Cerebellar cortex (tissue), 1 donor: Measurements from ENCODE around the gene NSMCE1.
"Not testable (repeated sequence)": the region's sequence is repeated elsewhere in the genome, so short reads cannot be mapped to it uniquely, and the experiment has no call there.

Experiments
- DNase-seq: peaks from one replicate; pipeline ENCODE4 v3.0.0-alpha.2; 2015; ENCODE audit warnings: low spot score

The NSMCE1 gene

DNA sequence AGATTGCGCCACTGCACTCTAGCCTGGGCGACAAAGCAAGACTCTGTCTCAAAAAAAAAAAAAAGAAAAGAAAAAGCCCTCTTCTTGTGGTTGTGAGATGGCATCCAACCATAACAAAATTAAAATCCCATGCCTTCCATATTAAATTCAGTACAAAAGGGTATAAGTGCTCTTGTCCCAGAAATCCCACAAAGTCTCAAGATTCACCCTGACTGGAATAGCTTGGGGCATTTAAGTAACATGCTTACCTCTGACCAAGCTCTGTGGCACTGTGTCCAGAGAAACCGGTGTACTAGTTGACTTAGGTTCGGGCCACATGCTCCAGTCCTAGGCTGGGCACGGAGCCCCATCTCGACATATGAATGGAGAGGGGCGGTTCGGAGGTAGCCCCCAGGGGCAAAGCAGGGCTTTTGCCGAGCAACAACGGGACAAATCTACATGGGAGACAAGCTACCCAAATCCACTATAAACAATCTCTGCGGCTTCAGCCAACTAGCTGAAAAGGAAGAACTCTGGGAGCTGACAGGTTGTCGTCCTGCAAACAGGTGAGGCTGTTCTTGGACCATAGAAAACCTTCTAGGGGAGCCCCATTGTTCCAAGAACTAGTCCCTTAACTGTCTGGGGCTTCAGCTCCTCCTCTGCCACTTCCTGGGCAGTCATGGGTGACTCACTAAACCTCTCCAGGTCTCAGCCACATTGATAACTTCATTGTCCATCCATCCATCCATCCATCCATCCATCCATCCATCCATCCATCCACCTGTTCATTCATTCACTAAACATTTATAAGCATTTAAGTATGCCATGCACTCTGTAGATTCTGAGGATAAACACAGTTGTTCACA, 34.9 kb upstream of the NSMCE1 start:
- DNase-seq: no peak

DNA sequence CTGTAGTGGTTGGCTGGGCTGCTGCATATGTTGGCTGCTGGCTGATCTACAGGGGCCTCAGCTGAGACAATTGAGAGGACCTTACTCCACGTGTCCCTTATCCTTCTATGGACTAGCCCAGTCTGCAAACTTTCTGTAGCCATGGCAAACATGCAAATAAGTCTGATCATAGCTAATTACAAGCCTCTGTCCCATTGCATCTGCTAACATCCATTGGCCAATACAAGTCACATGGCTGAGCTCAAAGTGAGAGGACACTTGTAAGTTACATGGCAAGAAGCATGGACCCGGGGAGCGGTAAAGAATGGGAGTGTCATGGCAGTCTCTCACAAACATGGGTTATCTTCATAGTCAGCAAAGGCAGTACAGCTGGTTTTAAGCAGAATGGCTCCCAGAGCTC, 33.6 kb upstream of the NSMCE1 start:
- no peak for DNase-seq

DNA sequence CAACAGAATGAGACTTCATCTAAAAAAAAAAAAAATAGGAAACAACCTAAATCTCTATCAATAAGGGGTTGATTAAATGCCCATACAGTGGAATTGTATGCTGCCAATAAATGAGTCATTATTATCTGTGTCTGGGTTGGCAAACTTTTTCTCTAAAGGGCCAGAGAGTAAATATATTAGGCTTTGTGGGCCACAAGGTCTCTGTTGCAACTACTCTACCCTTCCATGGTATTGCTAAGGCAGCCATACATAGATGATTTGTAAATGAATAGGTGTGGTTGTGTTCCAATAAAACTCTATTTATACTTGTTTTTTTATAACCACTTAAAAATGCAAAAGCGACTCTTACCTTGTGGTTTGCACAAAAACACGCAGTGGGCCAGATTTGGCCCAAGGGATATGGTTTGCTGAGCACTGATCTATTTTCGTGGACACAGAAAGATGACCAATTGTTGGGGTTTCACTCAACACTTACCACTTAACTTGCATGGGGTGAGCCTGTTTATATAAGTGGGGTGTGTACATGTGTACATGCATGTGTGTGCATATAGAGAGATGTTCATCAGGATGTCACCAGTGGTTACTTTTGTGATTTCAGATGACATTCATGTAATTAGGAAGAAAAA, 32.8 kb upstream of the NSMCE1 start:
- no peak for DNase-seq

DNA sequence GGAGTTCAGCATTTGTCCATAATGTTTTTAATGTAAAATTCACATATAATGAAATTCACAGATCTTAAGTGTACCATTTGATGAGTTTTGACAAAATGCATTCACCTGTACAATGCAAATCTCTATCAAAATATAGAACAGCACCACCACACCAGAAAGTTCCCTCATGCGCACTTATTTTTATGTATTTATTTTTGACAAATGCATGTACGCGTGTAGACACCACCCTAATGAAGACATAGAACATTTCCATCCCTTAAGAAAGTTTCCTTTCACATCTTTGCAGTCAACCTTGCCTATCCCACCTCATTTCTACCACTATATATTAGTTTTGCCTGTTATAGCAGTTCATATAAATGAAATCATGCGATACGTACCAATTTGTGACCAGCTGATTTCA, 29.6 kb upstream of the NSMCE1 start:
- no peak for DNase-seq

DNA sequence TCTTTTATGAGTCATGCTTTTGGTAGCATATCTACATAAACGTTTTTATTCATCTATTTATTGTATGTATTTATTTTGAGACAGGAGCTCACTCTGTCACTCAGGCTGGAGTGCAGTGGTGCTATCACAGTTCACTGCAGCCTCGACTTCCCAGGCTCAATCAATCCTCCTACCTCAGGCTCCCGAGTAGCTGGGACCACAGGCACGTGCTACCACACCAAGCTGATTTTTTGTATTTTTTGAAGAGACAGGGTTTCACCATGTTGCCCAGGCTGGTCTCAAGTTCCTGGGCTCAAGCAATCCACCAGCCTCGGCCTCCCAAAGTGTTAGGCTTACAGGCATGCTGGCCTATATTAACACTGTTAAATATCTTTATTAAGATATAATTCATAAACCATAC, 24.8 kb upstream of the NSMCE1 start:
- DNase-seq: no peak

DNA sequence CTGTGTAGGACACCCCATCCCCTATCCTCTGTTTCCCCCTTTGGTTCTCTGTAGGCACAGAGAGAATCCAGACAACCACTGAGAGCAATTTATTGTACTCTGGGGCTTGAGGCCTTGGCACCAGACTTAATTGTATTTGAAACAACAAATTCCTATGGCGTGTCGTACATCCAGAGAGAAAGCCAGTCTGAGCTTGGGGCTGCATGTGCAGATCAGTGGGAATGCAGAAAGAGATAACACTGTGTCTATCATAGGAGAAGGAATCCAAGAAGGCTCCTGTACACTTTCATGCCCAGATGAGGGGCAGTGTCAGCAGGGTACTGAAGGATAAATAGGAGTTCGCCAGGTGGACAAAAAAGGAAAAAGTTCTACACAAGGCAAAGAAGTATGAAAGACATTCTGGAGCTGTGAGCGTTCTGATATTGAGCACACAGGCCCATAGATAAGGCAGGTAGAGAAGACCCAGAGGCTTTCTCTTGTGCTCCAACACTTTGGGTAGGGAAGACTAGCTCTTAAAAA, 23.2 kb upstream of the NSMCE1 start:
- DNase-seq: no peak

DNA sequence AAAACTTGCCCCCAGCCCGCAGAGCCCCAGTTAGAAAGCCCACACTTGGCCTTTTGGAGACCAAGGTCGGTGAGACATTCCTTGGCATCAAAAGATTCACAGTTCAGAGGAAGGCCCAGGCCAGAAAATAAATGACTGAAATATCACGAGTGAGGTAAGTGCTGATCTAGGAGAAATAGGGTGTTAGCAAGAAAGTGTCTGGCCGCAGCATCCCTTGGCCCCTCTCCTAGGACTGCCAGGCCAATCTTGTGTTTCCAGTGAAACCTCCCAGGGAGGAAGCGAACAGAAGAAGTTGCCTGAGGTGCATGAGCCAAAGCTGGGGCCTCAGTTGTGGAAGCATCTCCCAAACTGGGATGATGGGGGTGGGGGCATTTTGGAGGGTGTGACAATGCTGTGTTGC, 22.5 kb upstream of the NSMCE1 start:
- no peak for DNase-seq

DNA sequence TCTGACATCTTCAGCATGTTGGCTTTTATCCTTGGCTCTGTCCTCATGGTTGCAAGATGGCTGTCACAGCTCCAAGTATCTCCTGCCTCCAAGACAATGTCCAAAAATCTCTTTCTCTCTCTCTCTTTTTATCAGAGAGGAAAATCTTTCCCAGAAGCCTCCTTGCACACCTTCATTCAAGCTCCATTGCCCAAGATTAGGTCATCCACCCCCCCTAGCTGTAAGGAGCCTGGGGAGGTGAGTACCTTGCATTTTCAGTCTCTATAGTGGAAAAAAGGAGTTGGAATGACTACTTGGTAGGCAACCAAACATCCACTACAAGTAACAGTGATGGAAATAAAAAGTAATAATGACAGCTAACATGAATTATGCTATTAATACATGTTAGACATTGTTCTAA, 22.0 kb upstream of the NSMCE1 start:
- no peak for DNase-seq

DNA sequence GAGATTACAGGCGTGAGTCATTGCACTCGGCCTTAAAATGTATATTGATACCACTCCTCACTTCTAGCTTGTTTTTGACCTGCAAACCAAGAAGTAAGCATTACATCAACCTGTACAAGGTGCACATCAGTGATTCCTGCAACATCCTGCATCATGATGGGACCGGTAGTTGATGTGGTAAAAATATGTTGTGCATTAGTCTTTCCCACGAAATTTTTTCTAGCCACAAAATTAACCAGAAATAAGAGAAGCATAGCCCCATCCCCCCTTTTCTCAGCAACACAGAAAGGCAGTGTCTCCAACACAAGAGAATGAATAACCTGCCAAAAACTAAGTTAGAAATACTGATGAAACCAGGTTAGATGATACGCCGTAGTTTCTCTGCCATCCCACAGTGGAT, 21.1 kb upstream of the NSMCE1 start:
- no peak for DNase-seq

DNA sequence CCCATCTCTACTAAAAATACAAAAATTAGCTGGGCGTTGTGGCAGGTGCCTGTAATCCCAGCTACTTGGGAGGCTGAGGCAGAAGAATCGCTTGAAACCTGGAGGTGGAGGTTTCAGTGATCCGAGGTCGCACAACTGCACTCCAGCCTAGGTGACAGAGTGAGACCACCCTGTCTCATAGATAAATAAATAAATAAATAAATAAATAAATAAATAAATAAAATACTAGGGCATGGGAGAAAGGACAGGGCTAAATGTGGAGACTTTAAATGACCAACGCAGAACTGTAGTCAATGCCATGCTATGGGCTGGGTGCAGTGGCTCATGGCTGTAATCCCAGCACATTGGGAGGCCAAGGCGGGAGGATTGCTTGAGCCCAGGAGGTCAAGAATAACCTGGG, 19.7 kb upstream of the NSMCE1 start:
- DNase-seq: not testable (repeated sequence)

DNA sequence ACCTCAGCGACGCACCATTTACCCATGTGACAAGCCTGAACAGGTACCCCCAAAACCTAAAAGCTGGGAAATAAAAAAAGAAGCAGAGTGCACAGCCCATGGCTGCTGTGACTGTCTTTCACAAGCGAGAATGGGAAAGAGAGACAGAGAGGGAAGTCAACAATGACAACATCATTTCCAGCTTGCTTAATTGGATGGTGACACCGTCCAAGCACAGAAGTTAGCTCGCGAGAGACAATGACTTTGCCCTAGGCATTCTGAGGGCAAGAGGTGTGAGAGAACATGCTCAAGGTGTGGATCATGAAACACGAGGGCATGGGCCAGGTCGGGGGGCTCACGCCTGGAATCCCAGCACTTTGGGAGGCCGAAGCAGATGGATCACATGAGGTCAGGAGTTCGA, 19.3 kb upstream of the NSMCE1 start:
- DNase-seq: no peak

DNA sequence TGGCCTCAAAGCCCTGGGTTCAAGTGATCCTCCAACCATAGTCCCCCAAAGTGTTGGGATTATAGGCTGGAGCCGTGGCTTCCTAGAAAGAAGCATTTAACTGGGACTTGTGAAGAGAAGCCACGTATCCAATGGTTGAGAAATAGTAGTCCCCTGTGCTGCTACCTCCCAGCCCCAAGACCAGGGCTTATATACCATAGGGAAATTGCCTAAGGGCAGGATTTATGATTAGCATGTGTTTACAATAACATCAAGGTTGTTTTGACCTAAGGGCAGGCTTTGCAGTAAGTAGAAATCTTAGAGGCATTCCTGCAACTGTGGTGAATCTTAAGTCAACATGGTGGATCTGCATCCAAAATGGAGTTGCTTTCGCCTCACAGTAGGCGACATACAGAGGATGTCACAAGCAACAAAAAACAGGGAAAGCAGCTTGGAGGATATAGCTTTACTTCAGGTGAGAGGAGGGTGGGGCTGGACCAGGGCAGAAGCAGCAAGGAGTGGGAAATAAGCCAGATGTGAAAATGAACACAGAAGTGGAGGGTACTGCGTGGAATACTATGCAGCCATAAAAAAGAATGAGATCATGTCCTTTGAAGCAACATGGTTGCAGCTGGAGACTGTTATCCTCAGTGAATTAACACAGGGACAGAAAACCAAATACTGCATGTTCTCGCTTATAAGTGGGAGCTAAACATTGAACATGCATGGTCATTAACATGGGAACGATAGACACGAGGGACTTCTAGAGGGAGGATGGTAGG, 18.7 kb upstream of the NSMCE1 start:
- DNase-seq: no peak

DNA sequence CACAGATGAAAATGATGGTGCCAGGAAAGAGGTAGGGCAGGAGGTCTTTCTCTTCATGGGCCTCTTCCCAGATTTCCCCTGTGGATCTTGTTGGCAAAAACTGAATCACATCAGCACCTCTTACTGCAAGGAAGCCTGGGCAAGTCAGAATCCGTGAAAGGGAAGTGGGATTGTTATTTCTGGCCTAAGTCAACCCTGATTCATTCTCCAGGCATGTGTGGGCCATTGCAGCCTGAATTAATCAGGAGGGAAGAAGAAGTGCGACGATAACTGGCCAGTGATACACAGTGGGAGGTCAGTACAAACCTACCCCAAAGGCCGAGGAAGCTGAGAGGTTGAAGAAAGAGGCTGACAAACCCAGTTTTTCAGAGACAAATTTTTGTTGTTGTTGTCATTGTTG, 17.9 kb upstream of the NSMCE1 start:
- DNase-seq: no peak

DNA sequence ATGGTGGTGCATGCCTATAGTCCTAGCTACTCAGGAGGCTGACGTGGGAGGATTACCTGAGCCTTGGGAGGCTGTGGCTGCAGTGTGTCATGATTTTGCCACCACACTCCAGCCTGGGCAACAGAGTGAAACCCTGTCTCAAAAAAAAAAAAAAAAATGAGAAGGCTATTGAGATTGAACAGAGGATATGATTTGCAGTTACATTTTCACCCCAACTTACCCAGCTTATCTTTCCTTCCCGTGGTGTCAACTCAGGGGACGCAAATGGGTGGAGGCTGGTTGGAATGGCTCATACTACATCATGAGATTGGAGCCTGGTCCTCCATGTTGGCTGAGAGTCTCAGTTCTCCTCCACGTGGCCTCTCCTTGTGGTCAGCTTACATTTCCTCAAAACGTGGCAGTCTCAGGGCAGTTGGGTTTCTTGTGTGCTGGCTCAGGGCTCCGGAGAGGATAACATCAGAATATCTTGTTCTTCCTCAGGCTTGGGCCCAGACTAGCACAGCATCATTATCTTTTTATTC, 17.2 kb upstream of the NSMCE1 start:
- DNase-seq: no peak

DNA sequence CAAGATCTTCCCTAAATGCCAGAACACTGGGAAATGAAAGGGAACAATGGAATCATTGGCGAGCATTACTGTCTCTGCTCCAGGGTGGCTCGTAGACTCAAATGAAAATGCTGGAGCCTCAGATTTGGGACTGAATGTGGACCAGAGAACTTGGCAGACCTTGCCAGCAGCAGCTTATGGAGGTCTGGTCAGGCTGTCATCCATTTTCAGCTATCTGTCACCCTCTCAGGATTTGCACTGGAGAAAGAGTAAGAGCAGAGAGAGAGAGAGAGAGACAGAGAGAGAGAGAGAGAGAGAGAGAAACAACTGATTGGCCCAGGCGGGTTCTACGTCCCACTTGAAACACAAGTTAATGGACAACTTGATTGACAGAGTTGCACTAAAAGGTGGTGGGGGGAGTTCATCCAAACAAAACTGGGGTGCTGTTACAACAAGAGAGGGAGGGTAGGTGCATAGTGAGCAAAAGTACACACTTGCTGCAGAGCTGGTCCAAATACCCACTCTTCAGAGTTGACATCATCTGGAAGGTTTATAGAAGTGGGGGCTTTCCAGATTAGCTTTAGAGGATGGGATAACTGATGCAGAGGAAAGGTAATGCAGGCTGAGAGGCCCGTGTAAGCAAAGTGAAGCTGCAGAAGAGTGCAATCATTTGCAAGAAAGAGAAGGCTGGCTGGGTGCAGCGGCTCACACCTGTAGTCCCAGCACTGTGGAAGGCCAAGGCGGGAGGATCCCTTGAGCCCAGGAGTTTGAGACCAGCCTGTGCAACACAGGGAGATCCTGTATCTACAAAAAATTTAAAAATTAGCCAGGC, 16.5 kb upstream of the NSMCE1 start:
- no peak for DNase-seq

DNA sequence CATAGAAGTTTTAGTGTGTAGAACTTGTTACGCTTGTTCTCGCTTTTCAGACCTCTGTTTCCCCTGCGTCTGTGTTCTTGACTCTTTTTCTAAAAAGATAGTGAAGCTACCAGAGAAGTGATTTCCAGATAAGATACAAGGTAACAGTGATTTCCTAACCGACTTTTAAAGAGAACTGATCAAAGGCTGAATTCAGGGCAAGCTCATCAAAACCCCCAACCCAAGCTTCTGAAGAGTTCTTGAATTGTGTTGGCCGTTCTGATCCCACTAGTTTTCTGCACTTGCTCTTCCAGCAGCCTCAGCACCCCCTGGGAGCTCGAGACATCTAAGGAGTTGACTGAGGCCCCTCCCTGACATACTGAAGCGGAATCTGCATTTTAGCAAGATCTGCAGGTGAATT, 12.7 kb upstream of the NSMCE1 start:
- DNase-seq: no peak

DNA sequence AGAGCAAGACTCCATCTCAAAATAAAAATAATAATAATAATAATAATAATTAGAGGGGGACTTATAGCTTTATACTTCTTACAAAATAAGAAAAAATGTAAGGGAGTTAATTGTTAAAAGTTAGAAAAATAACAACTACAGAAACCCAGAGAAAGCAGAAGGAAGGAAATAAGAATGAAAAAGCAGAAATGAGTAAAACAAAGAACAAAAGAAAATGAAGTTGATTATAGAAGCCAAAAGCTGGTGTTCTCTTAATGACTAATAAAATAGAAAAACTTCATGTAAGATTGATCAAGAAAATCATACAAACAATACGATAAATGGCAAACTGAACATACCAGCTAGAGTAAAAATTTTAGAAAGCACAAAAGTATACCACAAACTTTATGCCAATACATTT, 6.8 kb upstream of the NSMCE1 start:
- DNase-seq: no peak

DNA sequence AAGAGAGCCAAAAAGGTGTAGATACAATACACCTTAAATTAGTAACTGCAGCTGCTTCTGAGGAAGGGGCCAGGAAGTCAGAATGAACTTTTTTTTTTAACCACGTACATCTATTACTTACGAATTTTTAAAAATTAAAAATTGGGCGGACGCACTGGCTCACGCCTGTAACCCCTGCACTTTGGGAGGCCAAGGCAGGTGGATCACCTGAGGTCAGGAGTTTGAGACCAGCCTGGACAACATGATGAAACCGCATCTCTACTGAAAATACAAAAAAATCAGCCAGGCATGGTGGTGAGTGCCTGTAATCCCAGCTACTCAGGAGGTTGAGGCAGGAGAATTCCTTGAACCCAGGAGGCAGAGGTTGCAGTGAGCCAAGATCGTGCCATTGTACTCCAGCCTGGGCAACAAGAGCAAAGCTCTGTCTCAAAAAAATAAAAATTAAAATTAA, 5.9 kb upstream of the NSMCE1 start:
- DNase-seq: not testable (repeated sequence)

DNA sequence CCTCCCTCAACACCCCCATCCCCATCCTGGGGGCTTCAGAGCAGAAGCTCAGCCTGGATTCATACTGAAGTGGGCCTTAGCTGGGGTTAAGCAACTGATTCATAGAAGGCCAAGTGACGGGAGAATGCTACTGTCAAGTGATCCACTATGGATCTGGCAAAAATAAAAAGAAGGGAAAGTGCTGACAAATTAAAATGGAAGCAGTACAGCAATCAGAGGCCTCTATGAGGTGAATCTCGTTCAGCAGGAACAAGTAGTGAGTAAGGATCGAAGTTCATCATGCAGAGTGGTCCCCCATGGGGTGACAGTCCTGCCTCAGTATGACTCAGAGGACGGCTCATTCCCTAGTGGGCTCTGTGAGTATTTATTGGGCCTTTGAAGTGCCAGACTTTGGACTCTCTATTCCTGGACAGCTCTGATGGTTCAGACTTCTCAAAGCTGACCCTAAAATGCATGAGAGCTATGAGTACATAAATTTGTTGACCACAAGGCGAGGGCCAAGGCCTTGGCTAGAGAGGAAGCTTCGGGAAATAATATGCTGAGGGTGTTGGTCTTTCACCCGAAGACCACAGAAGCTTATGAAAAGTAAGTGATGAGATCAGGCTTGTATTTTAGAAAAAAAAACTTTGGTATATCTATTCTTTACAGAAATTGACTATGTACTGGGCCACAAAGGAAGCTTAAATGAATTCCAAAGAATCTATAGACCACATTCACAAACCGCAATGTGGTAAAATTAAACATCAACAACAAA, 5.3 kb upstream of the NSMCE1 start:
- DNase-seq: no peak

DNA sequence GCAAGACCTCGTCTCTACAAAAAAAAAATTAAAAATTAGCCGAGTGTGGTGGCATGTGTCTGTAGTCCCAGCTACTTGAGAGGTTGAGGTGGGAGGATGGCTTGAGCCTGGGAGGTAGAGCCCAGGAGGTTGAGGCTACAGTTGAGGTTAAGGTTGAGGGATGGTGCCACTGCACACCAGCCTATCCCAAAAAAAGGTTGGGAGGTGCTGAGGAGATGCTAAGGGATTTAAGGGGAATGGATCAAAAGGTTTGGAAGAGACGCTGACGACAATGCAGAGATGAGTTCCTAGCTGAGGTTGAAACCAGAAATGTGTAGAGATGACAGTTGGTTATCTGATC, 4.7 kb upstream of the NSMCE1 start:
- no peak for DNase-seq

DNA sequence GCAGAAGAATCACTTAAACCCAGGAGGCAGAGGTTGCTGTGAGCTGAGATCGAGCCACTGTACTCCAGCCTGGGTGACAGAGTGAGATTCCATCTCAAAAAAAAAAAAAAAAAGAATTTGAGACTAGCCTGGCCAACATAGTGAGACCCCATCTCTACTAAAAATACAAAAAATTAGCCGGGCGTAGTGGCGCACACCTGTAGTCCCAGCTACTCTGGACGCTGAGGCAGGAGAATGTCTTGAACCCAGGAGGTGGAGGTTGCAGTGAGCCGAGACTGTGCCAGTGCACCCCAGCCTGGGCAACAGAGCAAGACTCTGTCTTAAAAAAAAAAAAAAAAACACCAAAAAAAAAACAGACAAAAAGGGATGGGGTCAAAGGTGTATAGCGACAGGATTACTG, 4.1 kb upstream of the NSMCE1 start:
- not testable (repeated sequence) for DNase-seq
